Eye (tissue), 1 donor: Measurements from ENCODE around the gene FH.
A peak's percentile ranks its signal among the peaks of the same experiment; 100 is the strongest.

Experiments
- DNase-seq: peaks from one replicate; pipeline ENCODE4 v3.0.0-alpha.2; 2015

FH gene

GRCh38 chr1:241519308-241520079 is at the start of gene FH:
FH (minus strand) TSS chr1:241519755; CDS start chr1:241519722, 33 bp downstream.
- DNase-seq: peak; percentile 98

- DNase-seq: no peak
These were observed 41.3 kb upstream of the FH start for GRCh38 chr1:241560849-241561187.

GRCh38 chr1:241560146-241560848 is 40.7 kb upstream of the FH start:
- no peak for DNase-seq

DNA sequence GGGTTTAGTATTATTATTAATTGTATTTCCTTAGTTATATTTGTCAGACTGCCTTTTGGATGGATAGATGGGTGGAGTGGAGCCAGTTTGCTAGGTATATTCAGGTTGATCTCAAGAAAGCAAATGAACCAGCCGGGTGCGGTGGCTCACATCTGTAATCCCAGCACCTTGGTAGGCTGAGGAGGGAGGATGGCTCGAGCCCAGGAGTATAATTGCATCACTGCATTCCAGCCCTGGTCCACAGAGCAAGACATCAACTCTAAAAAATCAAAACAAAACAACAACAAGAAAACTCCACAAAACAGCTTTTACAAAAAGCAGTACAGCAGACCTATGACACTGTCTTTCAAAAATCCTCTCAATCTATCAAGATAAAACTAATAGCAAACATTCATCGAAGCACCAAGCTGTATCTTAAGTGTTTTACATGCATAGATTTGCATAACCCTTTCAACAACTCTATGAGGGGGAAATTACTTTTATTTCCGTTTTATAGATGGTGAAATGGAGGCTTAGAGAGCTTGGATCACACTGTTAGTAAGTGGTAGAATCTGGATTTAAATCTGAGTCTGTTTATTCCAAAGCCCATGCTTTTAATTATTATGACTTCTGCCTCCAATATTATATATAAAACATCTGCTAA is 38.1 kb upstream of the FH start:
- peak; percentile 13 for DNase-seq

DNA sequence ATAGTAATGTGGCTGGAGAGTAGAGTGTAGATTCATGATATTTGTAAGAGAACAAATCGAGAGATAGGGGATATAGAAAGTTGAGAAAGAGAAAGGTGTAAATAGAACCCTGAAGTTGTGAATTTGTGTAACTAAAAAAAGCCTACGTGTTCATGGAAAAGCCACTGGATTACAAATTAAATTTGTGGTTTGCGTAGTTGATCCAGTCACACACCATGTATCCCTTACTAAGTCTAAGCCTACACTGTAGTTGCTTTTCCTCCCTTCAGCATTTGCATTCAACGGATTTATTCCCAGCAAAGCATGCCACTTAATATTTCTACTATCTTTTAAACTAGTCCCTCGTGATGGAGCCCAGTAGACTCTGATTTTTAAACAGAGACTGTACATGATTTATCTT is 37.5 kb upstream of the FH start:
- no peak for DNase-seq

DNA sequence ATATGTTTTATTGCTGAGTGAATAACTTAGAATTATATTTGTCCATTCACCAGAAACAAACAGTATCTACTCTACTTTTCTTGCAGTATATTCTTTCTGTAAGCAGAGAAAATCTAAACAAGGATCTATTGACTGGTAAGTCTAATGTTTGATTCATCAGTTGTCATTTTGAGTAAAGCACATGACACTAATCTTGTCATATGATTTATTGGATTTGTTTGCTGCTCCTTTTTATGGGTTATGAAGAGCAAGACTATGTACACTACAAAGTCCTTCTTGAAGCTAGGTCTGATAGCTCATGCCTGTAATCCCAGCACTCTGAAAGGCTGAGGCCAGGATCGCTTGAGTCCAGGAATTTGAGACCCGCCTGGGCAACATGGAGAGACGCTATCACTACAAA is 36.0 kb upstream of the FH start:
- no peak for DNase-seq

DNA sequence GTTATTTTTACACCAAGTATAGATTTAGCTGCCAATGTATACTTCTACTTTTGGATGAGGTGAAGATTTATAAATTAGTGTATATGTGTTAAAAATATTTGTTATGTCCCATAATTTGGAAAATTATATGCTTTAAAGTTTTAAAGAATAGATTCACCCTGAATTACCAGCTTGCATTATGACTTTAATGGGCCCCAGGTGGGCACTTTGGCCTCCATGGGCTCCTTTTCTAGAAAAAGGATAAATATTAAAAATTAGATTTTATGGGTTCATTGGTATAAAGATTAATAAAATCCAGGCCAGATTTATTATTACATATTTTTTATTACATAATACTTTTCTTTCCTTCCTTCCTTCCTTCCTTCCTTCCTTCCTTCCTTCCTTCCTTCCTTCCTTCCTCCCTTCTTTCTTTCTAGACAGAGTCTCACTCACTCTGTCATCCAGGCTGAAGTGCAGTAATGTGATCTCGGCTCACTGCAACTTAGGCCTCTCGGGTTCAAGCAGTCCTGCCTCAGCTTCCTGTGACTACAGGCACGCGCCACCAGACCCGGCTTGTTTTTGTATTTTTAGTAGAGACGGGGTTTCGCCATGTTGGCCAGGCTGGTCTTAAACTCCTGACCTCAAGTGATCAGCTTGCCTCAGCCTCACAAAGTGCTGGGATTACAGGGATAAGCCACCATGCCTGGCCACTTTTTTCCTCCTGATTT is 34.5 kb upstream of the FH start:
- no peak for DNase-seq

- no peak for DNase-seq
These were observed 32.4 kb upstream of the FH start for GRCh38 chr1:241551759-241552638.

DNA sequence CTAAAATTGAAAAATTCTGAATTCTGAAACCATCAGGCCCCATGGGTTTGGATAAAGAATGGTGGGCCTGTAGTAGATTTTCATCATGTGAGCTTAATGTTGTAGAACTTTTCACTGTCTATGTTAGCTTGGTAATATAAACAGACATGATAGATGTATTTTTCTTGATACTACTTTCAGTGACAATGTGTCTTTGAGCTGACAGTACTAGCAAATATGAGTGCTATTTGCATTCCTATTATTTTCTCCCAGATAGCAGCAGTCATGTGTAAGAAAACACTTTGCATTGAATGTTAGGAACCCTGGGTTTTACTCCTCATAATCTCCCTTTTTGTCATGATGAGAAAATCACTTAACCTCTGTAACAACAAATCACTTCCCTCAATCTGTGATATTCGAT is 30.8 kb upstream of the FH start:
- no peak for DNase-seq

DNA sequence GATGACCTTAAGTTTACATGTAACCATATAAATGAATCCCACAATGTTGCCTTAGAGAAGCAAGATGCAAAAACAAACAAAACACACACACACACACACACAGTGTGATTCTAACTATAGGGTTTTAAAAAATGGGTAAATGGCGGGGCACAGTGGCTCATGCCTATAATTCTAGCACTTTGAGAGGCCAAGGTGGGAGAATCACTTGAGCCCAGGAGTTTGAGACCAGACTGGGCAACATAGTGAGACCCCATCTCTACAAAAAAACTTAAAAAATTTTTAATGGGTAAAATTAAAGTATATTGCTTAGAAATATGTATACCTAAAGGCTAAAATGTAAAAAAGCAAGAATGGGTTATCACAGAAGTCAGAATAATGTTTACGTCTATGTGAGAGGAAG is 28.5 kb upstream of the FH start:
- DNase-seq: no peak

- DNase-seq: no peak
These were observed 22.8 kb upstream of the FH start for GRCh38 chr1:241542199-241542907.

DNA sequence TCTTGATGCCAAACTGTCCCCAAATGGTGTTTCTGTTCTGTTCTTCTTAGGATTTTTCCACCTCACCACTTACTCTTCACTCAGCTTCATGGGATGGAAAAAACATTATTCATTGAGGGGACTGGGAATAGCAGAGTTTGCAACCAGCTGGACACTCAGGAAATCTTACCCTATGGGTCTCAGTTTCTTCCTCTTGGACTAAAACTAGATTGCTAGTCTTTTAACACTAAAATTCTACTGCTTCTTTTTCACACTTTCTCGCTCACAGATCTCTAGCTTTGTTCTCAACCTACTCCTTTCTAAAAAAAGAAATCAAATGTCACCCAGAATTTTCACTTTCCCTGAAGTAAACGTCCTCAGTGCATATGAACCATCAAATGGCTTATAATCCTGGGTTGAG is 17.4 kb upstream of the FH start:
- DNase-seq: no peak

- no peak for DNase-seq
These were observed 16.7 kb upstream of the FH start for GRCh38 chr1:241536304-241536703.

- DNase-seq: no peak
These were observed 14.0 kb upstream of the FH start for GRCh38 chr1:241533326-241534115.

DNA sequence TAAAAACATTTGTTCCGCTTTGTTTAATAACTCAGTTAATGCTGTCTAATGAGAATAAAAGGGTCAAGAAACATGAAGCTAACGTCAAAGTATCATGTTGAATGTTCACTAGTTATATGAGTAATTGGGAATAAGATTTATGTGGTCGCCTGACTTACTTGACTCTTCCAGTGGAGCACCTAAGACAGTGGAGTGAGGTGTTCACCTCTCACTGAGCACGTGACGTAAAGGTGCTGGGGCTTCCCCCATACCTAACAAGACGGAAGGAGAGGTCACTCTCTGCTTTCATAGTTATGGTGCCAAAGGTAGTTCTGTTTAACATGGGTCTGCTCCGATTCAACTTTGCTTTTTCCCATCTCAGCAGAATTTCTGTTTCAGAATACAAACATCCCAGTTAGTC is 13.3 kb upstream of the FH start:
- no peak for DNase-seq

- DNase-seq: peak; percentile 66
These were observed 12.6 kb upstream of the FH start, which contains the start of gene KMO for GRCh38 chr1:241532162-241532531. KMO (plus strand) TSS chr1:241532378; CDS start chr1:241532445, 67 bp downstream.

DNA sequence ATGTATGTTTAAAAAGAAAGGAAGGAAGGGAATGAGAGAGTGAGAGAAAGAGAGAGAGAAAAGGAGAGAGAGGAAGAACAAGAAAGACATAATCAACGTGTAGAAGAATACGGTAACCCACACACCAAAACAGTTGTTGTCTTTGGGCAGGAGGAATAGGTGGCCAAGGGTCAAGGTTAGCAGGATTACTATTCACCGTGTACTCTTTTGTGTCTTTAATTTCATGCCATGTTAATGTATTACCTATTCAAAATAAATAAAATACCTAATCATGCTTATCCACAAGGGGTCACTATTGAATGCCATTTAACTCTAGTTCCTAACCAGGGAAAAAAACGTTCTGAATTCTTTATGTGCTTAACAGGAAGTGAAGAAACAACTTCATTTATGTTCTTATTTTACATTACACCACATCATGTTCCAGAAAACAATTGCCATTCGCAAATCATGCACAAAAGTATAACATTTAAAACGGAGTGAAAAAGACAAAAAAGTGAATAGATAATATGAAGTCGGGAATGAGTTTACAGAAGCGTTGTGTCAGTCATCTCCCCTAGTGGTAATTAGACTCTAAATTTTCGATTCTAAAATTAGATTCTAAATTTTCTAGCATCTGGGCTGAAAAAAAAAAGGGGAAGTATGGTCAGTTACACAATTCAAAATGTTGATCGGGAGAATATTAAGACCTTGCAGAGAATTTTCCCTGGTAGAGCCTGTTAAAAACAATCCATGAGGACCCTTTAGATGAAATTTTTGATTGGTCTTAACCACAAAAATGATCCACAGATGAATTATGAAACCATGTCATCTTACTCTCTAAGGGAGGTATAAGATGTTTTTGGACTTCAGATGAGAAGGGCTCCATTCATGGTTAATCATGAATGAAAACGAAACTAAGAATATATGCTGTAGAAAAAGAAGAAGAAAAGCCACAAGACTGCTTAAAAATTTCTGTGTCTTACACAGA is 11.9 kb upstream of the FH start:
- DNase-seq: peak; percentile 82

DNA sequence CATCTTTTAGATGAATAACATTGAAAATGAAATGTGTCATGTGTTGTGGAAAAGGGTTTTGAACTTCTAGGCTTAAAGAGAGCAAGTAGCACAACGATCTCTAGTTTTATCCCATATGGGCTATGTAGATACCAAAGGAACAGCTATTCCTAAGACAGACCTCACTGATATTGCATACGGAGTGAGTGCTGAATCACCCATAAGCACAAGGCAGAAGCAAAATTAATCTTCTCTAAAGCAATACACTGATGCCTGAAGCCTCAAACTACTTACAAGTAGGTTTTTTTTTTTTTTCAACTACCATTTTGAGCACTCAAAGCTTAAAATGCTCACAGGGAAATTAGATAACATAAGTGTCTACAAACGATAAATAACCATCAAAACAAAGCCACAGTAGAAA is 7.6 kb upstream of the FH start:
- no peak for DNase-seq

- DNase-seq: no peak
These were observed 5.5 kb upstream of the FH start for GRCh38 chr1:241525026-241525425.

GRCh38 chr1:241521718-241522117 is 2.2 kb upstream of the FH start:
- no peak for DNase-seq
